Nephron (organoid): ENCODE results near the gene CENPP.

Source experiments
- H3K27ac Mint-ChIP-seq, 3 experiments: 2 replicates each; pipeline ENCODE4 v1.8.0; 2020; ENCODE audit warnings: mixed read lengths in 3 of 3, mild to moderate bottlenecking in 2 of 3, moderate library complexity in 1 of 3
- H3K27me3 Mint-ChIP-seq: 2 replicates; pipeline ENCODE4 v1.8.0; 2021; ENCODE audit warnings: low read depth, mild to moderate bottlenecking, moderate library complexity, mixed read lengths
- H3K36me3 Mint-ChIP-seq: 2 replicates; pipeline ENCODE4 v1.8.0; 2020; ENCODE audit warnings: low read depth, mixed read lengths
- H3K4me1 Mint-ChIP-seq: 2 replicates; pipeline ENCODE4 v1.8.0; 2020; ENCODE audit warnings: mixed read lengths
- H3K4me3 Mint-ChIP-seq, 3 experiments: 2 replicates each; pipeline ENCODE4 v1.8.0; 2020; ENCODE audit warnings: mild to moderate bottlenecking in 3 of 3, mixed read lengths in 3 of 3, moderate library complexity in 2 of 3
- H3K9me3 Mint-ChIP-seq: 2 replicates; pipeline ENCODE4 v1.8.0; 2020; ENCODE audit warnings: mixed read lengths
- CTCF ChIP-seq, 3 experiments: fragments of 200-600 bp; sonication (generic); IDR thresholded peaks; one replicate each; pipeline ENCODE4 v1.5.0; 2021; ENCODE audit warnings: antibody characterized with exemption in 3 of 3; ENCODE audit not compliant: unreplicated experiment in 3 of 3

The CENPP gene

DNA sequence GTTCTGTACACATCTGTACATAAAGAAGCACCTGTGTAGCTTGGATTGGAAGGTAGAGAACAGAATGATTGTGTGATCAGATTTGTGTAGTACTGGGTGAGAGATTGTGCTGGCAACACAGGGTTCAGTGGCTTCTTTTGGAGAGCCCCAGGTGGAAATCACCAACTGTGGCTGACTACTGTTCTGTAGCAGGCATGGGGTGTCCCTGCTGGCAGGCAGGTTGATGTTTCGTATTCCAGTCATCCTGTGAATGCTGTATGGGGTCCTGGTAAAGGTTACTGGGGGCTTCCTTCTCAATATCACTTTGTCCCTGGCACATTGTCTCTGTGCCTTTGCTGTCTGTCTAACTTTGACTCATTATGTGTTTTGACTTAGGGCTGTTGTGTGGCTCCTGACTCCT, 151.2 kb downstream of the CENPP start:
- Mint-ChIP-seq H3K4me1 (peaks cover 21% of the 10 kb centered on the region), H3K4me3 (no peak overlapping the region), H3K27me3 (no peaks in the 10 kb centered on the region), H3K9me3 (no peaks in the 10 kb centered on the region), H3K36me3 (no peaks in the 10 kb centered on the region), H3K27ac (no peak overlapping the region)
- TF ChIP-seq CTCF (IDR thresholded peaks at IDR 0.05; ENCODE audit: unreplicated experiment in 3 of 3), result no peak

GRCh38 chr9:92478783-92479182, 153.0 kb downstream of the CENPP start:
- no peaks in the 10 kb centered on the region for H3K9me3 Mint-ChIP-seq
- H3K27me3 Mint-ChIP-seq, result no peaks in the 10 kb centered on the region
- H3K4me3 Mint-ChIP-seq, result no peak overlapping the region
- peak overlapping the region in 2 of 3 experiments; percentile 89 to 95 for H3K27ac Mint-ChIP-seq
- no peaks in the 10 kb centered on the region for H3K36me3 Mint-ChIP-seq
- no peak for TF ChIP-seq CTCF (IDR thresholded peaks at IDR 0.05; ENCODE audit: unreplicated experiment in 3 of 3)
- H3K4me1 Mint-ChIP-seq, result peaks cover 33% of the 10 kb centered on the region

DNA sequence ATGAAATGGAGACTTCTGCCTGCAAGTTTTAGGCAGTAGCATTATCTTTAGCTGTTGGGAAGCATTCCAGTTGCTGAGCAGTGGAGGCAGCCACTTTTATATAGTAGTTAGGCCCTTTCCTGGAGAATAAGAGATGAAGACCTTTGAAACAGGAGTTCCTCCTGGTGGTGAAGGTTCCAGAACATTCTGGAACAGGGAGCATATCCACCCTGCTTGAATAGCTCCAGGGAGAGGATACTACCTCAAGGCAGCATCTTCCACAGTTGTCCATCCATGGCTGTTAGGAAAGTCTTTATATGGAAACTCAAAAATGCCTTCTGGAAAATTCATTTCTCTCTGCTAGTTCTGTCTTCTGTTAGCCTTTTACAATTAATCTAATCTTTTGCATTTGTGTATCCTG, 153.6 kb downstream of the CENPP start:
- no peaks in the 10 kb centered on the region for H3K36me3 Mint-ChIP-seq
- peaks cover 39% of the 10 kb centered on the region for H3K4me1 Mint-ChIP-seq
- no peak for TF ChIP-seq CTCF (IDR thresholded peaks at IDR 0.05; ENCODE audit: unreplicated experiment in 3 of 3)
- H3K27ac Mint-ChIP-seq, result peak overlapping the region; percentile 82 to 95 (median 89)
- no peaks in the 10 kb centered on the region for H3K27me3 Mint-ChIP-seq
- H3K9me3 Mint-ChIP-seq, result no peaks in the 10 kb centered on the region
- peak overlapping the region in 1 of 3 experiments; percentile 38 for H3K4me3 Mint-ChIP-seq

- H3K27me3 Mint-ChIP-seq, result no peaks in the 10 kb centered on the region
- H3K9me3 Mint-ChIP-seq, result no peaks in the 10 kb centered on the region
- no peak for TF ChIP-seq CTCF (IDR thresholded peaks at IDR 0.05; ENCODE audit: unreplicated experiment in 3 of 3)
- H3K36me3 Mint-ChIP-seq, result no peaks in the 10 kb centered on the region
- peaks cover 39% of the 10 kb centered on the region for H3K4me1 Mint-ChIP-seq
- H3K27ac Mint-ChIP-seq, result peak overlapping the region; percentile 82 to 95 (median 89)
- H3K4me3 Mint-ChIP-seq, result peak overlapping the region in 2 of 3 experiments; percentile 77 to 80
These were observed 154.6 kb downstream of the CENPP start for GRCh38 chr9:92480291-92480771.

DNA sequence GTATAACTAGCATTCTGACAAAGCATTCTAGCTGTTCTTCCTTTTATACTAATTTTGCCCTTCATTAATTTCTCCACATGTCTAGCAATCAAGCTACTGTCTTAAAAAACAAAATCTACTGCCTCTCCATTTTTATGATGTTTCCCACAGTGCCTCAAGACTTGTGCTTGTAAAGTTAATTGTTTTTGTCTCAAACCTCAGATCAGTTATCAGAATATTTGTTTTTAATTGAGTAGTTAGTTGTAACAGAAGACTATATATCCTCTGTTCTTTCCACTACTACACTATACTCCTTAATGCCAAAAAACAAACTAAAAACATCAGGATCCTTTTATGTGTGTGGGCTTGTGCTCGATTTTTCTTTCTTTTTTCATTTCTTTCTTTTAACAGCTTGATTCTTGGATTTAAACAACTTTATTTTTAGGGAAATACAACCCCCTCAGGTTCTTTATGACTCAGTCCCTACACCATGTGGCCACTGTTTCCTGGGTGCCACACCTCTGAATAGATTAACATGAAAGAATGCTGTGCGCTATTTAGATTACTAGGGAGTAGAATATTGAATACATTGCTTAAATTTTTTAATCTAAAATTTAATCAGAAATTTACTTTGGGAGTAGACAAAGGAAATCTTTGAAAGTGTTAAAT, 155.4 kb downstream of the CENPP start:
- Mint-ChIP-seq H3K27me3 (no peaks in the 10 kb centered on the region), H3K9me3 (no peaks in the 10 kb centered on the region), H3K4me3 (peak overlapping the region; percentile 26 to 80 (median 77)), H3K4me1 (peaks cover 41% of the 10 kb centered on the region), H3K36me3 (no peaks in the 10 kb centered on the region), H3K27ac (peak overlapping the region; percentile 82 to 95 (median 89))
- no peak for TF ChIP-seq CTCF (IDR thresholded peaks at IDR 0.05; ENCODE audit: unreplicated experiment in 3 of 3)

DNA sequence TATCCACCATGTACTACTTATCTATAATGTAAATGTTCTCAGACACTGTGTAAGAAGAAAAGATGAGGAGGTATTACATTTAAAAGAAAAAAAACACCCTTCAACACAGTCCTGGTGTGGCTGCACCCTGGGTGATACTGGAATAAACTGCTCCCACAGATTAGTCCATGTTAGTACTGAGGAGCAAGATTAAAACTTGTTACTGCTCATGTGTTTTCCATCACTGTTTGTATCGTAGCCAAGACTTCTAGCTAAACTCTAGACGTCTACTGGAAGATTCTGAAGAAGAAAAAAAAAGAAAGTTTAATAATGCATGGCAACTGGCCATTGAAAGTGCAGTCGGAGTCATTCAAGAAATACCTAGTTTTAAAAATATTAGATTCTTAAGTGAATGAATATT, 156.6 kb downstream of the CENPP start, which contains the start of gene ASPN:
ASPN (minus strand) TSS at position 178 of the 400 bp plus-strand sequence.
- Mint-ChIP-seq H3K9me3 (no peaks in the 10 kb centered on the region), H3K36me3 (no peaks in the 10 kb centered on the region)

More for the DNA sequence above, 156.6 kb downstream of the CENPP start, which contains the start of gene ASPN:
- H3K27me3 Mint-ChIP-seq, result no peaks in the 10 kb centered on the region
- H3K4me1 Mint-ChIP-seq, result peaks cover 45% of the 10 kb centered on the region
- peak within 1 kb of the TSS in 2 of 3 experiments; percentile 77 to 80 for H3K4me3 Mint-ChIP-seq
- H3K27ac Mint-ChIP-seq, result peak within 1 kb of the TSS; percentile 82 to 95 (median 89)
- no peak for TF ChIP-seq CTCF (IDR thresholded peaks at IDR 0.05; ENCODE audit: unreplicated experiment in 3 of 3)
